Panc1 (cell line): ENCODE measurements around the gene KLK14. TPM values are rescaled to one million over a fixed set of nuclear protein-coding genes. Genes with fewer than 3 reads are reported as not detected.

Source experiments
- ATAC-seq: fragments of 200-7000 bp; cut with Tn5 transposase; 2 replicates; pipeline ENCODE4 v1.9.1; 2020; ENCODE audit warnings: mild to moderate bottlenecking, moderate library complexity
- BruUV-seq: library from RNA; stranded (reverse); fragments of 400-500 nt; replicated peaks from 2 replicates; lab custom pipeline; 2021; lab: Mats Ljungman, UMichigan
- CTCF ChIA-PET: fragments of 300-600 bp; sonication (Branson Sonifier 250); formaldehyde crosslinking; loops from one replicate; lab custom pipeline; 2022; ENCODE audit warnings: antibody characterized with exemption; lab: Charles Lee
- POLR2A ChIA-PET: fragments of 300-600 bp; sonication (Branson Sonifier 250); formaldehyde crosslinking; loops from one replicate; lab custom pipeline; 2022; ENCODE audit warnings: antibody characterized with exemption; lab: Charles Lee
- DNase-seq: peaks from one replicate; pipeline ENCODE4 v3.0.0-alpha.2; 2010; ENCODE audit warnings: low read depth, low spot score
- H3K27ac ChIP-seq: 2 replicates; pipeline ENCODE4 v1.5.1; 2011; ENCODE audit warnings: mild to moderate bottlenecking, low read length, inconsistent platforms
- H3K27me3 ChIP-seq: fragments of 200-500 bp; sonication (Bioruptor generic); 2 replicates; pipeline ENCODE4 v1.6.0; 2014; ENCODE audit warnings: low read length, inconsistent platforms; ENCODE audit not compliant: control insufficient read depth, insufficient read depth
- H3K36me3 ChIP-seq: fragments of 200-500 bp; sonication (Bioruptor generic); 2 replicates; pipeline ENCODE4 v1.5.1; 2014; ENCODE audit warnings: inconsistent platforms, mild to moderate bottlenecking, low read length, moderate library complexity; ENCODE audit not compliant: control insufficient read depth, insufficient read depth
- H3K4me1 ChIP-seq: 2 replicates; pipeline ENCODE4 v1.5.1; 2011; ENCODE audit warnings: inconsistent platforms, mild to moderate bottlenecking, low read length, moderate library complexity; ENCODE audit not compliant: control insufficient read depth, insufficient read depth
- H3K4me3 ChIP-seq, 2 experiments: 2 replicates each; pipeline ENCODE4 v1.5.1; 2011 to 2012; ENCODE audit warnings: low read depth in 2 of 2, low read length in 2 of 2, mild to moderate bottlenecking in 2 of 2, inconsistent platforms in 1 of 2, moderate library complexity in 1 of 2
- H3K9me3 ChIP-seq: fragments of 200-500 bp; sonication (Bioruptor generic); 2 replicates; pipeline ENCODE4 v1.5.1; 2014; ENCODE audit warnings: low read depth, mild to moderate bottlenecking, inconsistent platforms, low read length, moderate library complexity; ENCODE audit not compliant: control insufficient read depth, insufficient read depth
- POLR2AphosphoS5 ChIP-seq: IDR thresholded peaks from 2 replicates; pipeline ENCODE4 v1.6.1; 2012; ENCODE audit warnings: mild to moderate bottlenecking, low read depth, low read length, moderate library complexity
- SIN3A ChIP-seq: IDR thresholded peaks from 2 replicates; pipeline ENCODE4 v1.6.1; 2012; ENCODE audit warnings: low read depth, mild to moderate bottlenecking, low read length, moderate library complexity, borderline replicate concordance; ENCODE audit not compliant: insufficient read depth
- TCF7L2 ChIP-seq: IDR thresholded peaks from 2 replicates; pipeline ENCODE4 v1.6.1; 2011; ENCODE audit warnings: mild to moderate bottlenecking, low read depth, low read length, inconsistent platforms
- in situ Hi-C: cut with HindIII; loops from 2 replicates; pipeline ENCODE4 v1.10.0; 2016; ENCODE audit warnings: low sequenced_read_pairs, low pct_unique_long_range_greater_than_20kb
- intact Hi-C: fragments of 100-400 bp; cut with micrococcal nuclease; formaldehyde crosslinking; loops from one replicate; pipeline ENCODE4 v1.10.0; 2022; ENCODE audit not compliant: unreplicated experiment
- total RNA-seq: library from RNA; stranded (reverse); gene quantifications from one replicate; pipeline ENCODE4 v1.2.1, GENCODE V29; 2021; ENCODE audit not compliant: unreplicated experiment
- TF ChIP-seq, protein P1 (sequence below): fragments of 450-650 bp; IDR thresholded peaks from 2 replicates; pipeline ENCODE4 v1.5.1; 2017; ENCODE audit warnings: mild to moderate bottlenecking
- TF ChIP-seq, protein P2 (sequence below), 2 experiments: IDR thresholded peaks; 2 replicates each; pipeline ENCODE4 v1.6.1; 2011 to 2012; ENCODE audit warnings: low read depth in 2 of 2, control low read depth in 1 of 2, low read length in 1 of 2, mild to moderate bottlenecking in 1 of 2, moderate library complexity in 1 of 2; ENCODE audit not compliant: insufficient read depth in 1 of 2

Gene KLK14
- total RNA-seq, 1 experiment from 2014 or later = not detected

DNA sequence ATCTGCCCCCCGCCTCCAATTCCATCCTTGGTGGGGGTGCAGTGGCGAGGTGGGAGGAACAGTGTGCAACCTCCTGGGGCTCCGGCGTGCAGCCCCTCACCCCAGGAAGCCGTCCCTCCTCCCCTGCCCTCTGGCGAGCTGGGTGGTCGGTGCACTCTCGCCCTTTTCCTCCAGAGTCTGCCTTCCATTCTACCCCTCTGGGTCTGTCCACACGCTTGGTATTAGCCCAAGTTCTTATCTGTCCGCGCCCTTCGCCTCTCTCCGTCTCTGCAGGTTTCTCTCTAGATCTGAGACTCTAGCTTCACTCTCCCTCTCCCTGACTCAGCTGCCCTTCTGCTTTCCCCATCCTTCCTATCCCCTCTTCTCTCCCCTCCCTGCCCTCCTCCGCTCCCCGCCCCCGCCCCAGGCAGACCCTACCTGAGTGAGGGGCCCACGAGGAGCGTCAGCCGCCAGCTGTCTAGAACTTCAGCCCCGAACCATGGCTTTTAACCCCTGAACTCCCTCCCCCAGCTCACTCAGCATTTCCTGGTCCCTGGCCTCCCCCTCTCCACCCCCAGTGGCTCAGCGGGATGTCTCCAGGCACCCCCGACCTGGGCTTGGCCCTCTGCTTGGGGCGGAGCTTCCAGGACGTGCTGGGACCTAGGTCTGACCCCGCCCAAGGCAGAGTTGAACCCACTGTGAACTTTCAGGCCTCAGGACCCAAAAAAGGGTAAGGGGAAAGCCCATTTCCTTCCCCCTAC, 17.3 kb downstream of the KLK14 start:
- ChIA-PET CTCF (interaction anchor here (0.8 kb wide), 1 partner anchor 10 kb away, joined by 8 read pairs; no protein-coding TSS in a partner anchor), POLR2A (no interaction called here)
- H3K27ac ChIP-seq = no peak overlapping the region
- TF ChIP-seq TCF7L2 (no peak), SIN3A (no peak), POLR2AphosphoS5 (no peak)
- TF ChIP-seq, protein P1, sequence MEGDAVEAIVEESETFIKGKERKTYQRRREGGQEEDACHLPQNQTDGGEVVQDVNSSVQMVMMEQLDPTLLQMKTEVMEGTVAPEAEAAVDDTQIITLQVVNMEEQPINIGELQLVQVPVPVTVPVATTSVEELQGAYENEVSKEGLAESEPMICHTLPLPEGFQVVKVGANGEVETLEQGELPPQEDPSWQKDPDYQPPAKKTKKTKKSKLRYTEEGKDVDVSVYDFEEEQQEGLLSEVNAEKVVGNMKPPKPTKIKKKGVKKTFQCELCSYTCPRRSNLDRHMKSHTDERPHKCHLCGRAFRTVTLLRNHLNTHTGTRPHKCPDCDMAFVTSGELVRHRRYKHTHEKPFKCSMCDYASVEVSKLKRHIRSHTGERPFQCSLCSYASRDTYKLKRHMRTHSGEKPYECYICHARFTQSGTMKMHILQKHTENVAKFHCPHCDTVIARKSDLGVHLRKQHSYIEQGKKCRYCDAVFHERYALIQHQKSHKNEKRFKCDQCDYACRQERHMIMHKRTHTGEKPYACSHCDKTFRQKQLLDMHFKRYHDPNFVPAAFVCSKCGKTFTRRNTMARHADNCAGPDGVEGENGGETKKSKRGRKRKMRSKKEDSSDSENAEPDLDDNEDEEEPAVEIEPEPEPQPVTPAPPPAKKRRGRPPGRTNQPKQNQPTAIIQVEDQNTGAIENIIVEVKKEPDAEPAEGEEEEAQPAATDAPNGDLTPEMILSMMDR = no peak
- TF ChIP-seq, protein P2, sequence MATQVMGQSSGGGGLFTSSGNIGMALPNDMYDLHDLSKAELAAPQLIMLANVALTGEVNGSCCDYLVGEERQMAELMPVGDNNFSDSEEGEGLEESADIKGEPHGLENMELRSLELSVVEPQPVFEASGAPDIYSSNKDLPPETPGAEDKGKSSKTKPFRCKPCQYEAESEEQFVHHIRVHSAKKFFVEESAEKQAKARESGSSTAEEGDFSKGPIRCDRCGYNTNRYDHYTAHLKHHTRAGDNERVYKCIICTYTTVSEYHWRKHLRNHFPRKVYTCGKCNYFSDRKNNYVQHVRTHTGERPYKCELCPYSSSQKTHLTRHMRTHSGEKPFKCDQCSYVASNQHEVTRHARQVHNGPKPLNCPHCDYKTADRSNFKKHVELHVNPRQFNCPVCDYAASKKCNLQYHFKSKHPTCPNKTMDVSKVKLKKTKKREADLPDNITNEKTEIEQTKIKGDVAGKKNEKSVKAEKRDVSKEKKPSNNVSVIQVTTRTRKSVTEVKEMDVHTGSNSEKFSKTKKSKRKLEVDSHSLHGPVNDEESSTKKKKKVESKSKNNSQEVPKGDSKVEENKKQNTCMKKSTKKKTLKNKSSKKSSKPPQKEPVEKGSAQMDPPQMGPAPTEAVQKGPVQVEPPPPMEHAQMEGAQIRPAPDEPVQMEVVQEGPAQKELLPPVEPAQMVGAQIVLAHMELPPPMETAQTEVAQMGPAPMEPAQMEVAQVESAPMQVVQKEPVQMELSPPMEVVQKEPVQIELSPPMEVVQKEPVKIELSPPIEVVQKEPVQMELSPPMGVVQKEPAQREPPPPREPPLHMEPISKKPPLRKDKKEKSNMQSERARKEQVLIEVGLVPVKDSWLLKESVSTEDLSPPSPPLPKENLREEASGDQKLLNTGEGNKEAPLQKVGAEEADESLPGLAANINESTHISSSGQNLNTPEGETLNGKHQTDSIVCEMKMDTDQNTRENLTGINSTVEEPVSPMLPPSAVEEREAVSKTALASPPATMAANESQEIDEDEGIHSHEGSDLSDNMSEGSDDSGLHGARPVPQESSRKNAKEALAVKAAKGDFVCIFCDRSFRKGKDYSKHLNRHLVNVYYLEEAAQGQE (IDR thresholded peaks at IDR 0.05; ENCODE audit: insufficient read depth in 1 of 2, low read depth in 2 of 2, low read length in 1 of 2) = no peak
- ATAC-seq (peak; percentile 38; the same call in 1 of the 2 replicates), DNase-seq (no peak)
- BruUV-seq = no TSS peak
- no peaks in the 10 kb centered on the region for H3K36me3 ChIP-seq
- H3K27me3 ChIP-seq = no peaks in the 10 kb centered on the region
- in situ Hi-C loops = no loop called here
- H3K9me3 ChIP-seq = no peaks in the 10 kb centered on the region
- H3K4me3 ChIP-seq = no peak overlapping the region; a peak in 1 of 4 replicates
- H3K4me1 ChIP-seq = no peaks in the 10 kb centered on the region
- intact Hi-C loops = no loop called here

GRCh38 chr19:51064534-51065220, 18.0 kb downstream of the KLK14 start, which contains the start of gene KLK13:
KLK13 (minus strand) TSS chr19:51065092; CDS start chr19:51065067, 25 bp downstream.
- peak within 1 kb of the TSS in 1 of 2 experiments; percentile 7; a peak in 1 of 4 replicates for H3K4me3 ChIP-seq
- H3K27ac ChIP-seq = no peak within 1 kb of the TSS
- intact Hi-C loops (no loop called here), in situ Hi-C loops (no loop called here)
- no peak for DNase-seq
- no TSS peak for BruUV-seq
- H3K36me3 ChIP-seq = no peaks in the 10 kb centered on the region
- no peaks in the 10 kb centered on the region for H3K9me3 ChIP-seq
- CTCF ChIA-PET = interaction anchor here (0.8 kb wide), 1 partner anchor 11 kb away, joined by 8 read pairs; no protein-coding TSS in a partner anchor
- TF ChIP-seq, protein P1 = no peak
- TF ChIP-seq POLR2AphosphoS5 = no peak
- TF ChIP-seq SIN3A = no peak
- TF ChIP-seq TCF7L2 = no peak
- TF ChIP-seq, protein P2 (IDR thresholded peaks at IDR 0.05; ENCODE audit: insufficient read depth in 1 of 2, low read depth in 2 of 2, low read length in 1 of 2) = no peak
- H3K4me1 ChIP-seq = no peaks in the 10 kb centered on the region
- peak; percentile 53; the same call in 1 of the 2 replicates for ATAC-seq
- H3K27me3 ChIP-seq = no peaks in the 10 kb centered on the region
- POLR2A ChIA-PET = no interaction called here
